22Rv1 (cell line): ENCODE data around the gene SDHB.

Experiments
- CTCF ChIP-seq: fragments of 450-650 bp; IDR thresholded peaks from 2 replicates; pipeline ENCODE4 v1.5.1; 2017; ENCODE audit warnings: mild to moderate bottlenecking
- ZFX ChIP-seq: fragments of 450-650 bp; IDR thresholded peaks from 2 replicates; pipeline ENCODE4 v1.6.1; 2017; ENCODE audit warnings: antibody characterized with exemption, borderline replicate concordance

GRCh38 chr1:17027403-17027802 is 26.4 kb downstream of the SDHB start:
- TF ChIP-seq CTCF (no peak), ZFX (no peak)
